HepG2 (cell line): ENCODE data around the gene GNPAT. TPM values are rescaled to one million over a fixed set of nuclear protein-coding genes. Genes with fewer than 3 reads are reported as not detected.

ENCODE experiments used
- MIER3 ChIP-seq: IDR thresholded peaks from 2 replicates; pipeline ENCODE4 v1.6.1; 2016; ENCODE audit warnings: missing compliant biosample characterization, borderline replicate concordance
- NFIB ChIP-seq: sonication (generic); formaldehyde crosslinking; IDR thresholded peaks from 2 replicates; pipeline ENCODE4 v1.9.0; 2021; ENCODE audit warnings: missing genetic modification reagents, mild to moderate bottlenecking, borderline replicate concordance
- RXRA ChIP-seq: sonication (generic); formaldehyde crosslinking; IDR thresholded peaks from 2 replicates; pipeline ENCODE4 v1.5.1; 2020; ENCODE audit warnings: missing genetic modification reagents
- XRCC5 ChIP-seq: fragments of 200-400 bp; formaldehyde crosslinking; optimal IDR thresholded peaks from 2 replicates; pipeline ENCODE3; 2017; ENCODE audit warnings: mild to moderate bottlenecking, low read length
- ZNF703 ChIP-seq: sonication (generic); formaldehyde crosslinking; IDR thresholded peaks from 2 replicates; pipeline ENCODE4 v1.5.1; 2020; ENCODE audit warnings: missing genetic modification reagents, mild to moderate bottlenecking, moderate library complexity, borderline replicate concordance
- ZNF782 ChIP-seq: sonication (generic); formaldehyde crosslinking; IDR thresholded peaks from 2 replicates; pipeline ENCODE4 v1.4.0; 2020; ENCODE audit warnings: missing genetic modification reagents, mild to moderate bottlenecking, borderline replicate concordance
- ZNF891 ChIP-seq: sonication (generic); formaldehyde crosslinking; IDR thresholded peaks from 2 replicates; pipeline ENCODE4 v1.5.0; 2020; ENCODE audit warnings: mild to moderate bottlenecking, missing genetic modification reagents
- ZSCAN12 ChIP-seq: sonication (generic); formaldehyde crosslinking; IDR thresholded peaks from 2 replicates; pipeline ENCODE4 v1.9.0; 2021; ENCODE audit warnings: mild to moderate bottlenecking, missing genetic modification reagents
- polyA plus RNA-seq, 8 experiments: library from polyadenylated mRNA; depleted of rRNA in 3 of 8; stranded (reverse) in 7 of 8; unstranded in 1 of 8; fragments of >200 nt; fragmentation: Illumina TruSeq in 4 of 8; extraction: Trizol in 4 of 8; gene quantifications; 2 replicates each; pipeline versions ENCODE4 v1.2.1 to v1.2.3, GENCODE V29; 2011 to 2016; ENCODE audit warnings: low read depth in 4 of 8, missing spikeins in 1 of 8, mixed read lengths in 1 of 8; ENCODE audit not compliant: insufficient read depth in 1 of 8
- total RNA-seq, 5 experiments: library from RNA; depleted of rRNA; stranded (reverse); fragments of >200 nt; fragmentation: Illumina TruSeq; extraction: Trizol; gene quantifications; 2 replicates each; pipeline ENCODE4 v1.2.3, GENCODE V29; 2016; ENCODE audit warnings: low read depth in 1 of 5
- TF ChIP-seq, protein P1 (sequence below): sonication (generic); formaldehyde crosslinking; IDR thresholded peaks from 2 replicates; pipeline ENCODE4 v1.4.0; 2020; ENCODE audit warnings: missing genetic modification reagents, low read depth, mild to moderate bottlenecking, borderline replicate concordance
- TF ChIP-seq, protein P2 (sequence below): IDR thresholded peaks from 2 replicates; pipeline ENCODE4 v1.6.1; 2016; ENCODE audit warnings: low read depth, missing genetic modification reagents, missing compliant biosample characterization
- TF ChIP-seq, protein P3 (sequence below): sonication (generic); formaldehyde crosslinking; IDR thresholded peaks from 2 replicates; pipeline ENCODE4 v1.4.0; 2020; ENCODE audit warnings: low read depth, mild to moderate bottlenecking, missing genetic modification reagents
- TF ChIP-seq, protein P4 (sequence below): IDR thresholded peaks from 2 replicates; pipeline ENCODE4 v1.6.1; 2016
- TF ChIP-seq, protein P5 (sequence below): IDR thresholded peaks from 2 replicates; pipeline ENCODE4 v1.6.1; 2016; ENCODE audit warnings: low read depth, control low read depth
- TF ChIP-seq, protein P6 (sequence below): sonication (generic); formaldehyde crosslinking; IDR thresholded peaks from 2 replicates; pipeline ENCODE4 v1.5.0; 2020; ENCODE audit warnings: mild to moderate bottlenecking, missing genetic modification reagents, borderline replicate concordance

The GNPAT gene
- total and polyA plus RNA-seq, 2 of the 13 experiments (the other 11 are each of a cell fraction or from before 2014, with no cell fraction given) = 58.3 to 114 TPM

DNA sequence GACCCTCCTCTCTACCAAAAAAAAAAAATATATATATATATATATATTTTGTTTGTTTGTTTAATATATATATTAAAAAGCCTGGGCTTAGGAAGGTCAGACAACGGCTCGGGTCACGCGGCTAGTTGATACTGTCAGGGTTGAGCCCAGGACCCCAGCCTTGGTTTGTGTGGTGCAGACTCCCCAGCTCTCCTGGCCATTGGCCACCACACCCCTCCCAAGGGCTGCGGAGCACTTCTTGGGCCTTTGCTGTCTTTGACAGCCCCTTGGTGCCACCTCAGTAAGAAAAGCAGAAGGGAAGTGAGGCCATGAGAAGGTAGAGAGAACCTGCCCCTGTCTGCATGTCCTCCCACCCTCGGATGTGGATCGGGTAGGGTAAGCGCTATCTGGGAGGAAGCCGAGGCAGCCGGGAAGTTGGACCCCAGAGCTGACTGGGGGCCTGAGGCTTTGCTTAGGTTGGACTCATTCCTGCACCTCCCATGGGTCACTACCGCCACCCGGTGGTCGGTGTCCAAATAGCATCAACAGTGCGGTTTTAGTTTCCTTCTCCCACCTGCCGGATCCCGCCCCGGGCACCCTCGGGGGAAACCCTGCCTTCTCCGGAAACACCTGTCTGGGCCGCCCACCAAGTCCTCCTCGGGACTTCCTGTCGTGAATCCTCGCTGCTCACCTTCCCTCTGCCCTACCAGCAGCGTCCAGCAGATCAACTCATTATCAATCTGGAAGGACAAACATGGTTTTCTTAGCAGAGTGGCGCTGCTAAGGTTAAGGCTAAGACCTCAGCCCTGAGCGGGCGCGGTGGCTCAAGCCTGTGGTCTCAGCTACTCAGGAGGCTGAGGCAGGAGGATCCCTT, 29.8 kb upstream of the GNPAT start (continued):
- TF ChIP-seq, protein P1, sequence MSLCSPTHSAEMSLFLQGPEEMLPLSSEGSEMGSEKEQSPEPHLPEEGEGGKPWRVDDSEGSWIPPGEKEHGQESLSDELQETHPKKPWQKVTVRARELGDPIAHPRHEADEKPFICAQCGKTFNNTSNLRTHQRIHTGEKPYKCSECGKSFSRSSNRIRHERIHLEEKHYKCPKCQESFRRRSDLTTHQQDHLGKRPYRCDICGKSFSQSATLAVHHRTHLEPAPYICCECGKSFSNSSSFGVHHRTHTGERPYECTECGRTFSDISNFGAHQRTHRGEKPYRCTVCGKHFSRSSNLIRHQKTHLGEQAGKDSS = no peak; the same call in 1 of the 2 replicates
- no peak for TF ChIP-seq ZNF782
- TF ChIP-seq, protein P2, sequence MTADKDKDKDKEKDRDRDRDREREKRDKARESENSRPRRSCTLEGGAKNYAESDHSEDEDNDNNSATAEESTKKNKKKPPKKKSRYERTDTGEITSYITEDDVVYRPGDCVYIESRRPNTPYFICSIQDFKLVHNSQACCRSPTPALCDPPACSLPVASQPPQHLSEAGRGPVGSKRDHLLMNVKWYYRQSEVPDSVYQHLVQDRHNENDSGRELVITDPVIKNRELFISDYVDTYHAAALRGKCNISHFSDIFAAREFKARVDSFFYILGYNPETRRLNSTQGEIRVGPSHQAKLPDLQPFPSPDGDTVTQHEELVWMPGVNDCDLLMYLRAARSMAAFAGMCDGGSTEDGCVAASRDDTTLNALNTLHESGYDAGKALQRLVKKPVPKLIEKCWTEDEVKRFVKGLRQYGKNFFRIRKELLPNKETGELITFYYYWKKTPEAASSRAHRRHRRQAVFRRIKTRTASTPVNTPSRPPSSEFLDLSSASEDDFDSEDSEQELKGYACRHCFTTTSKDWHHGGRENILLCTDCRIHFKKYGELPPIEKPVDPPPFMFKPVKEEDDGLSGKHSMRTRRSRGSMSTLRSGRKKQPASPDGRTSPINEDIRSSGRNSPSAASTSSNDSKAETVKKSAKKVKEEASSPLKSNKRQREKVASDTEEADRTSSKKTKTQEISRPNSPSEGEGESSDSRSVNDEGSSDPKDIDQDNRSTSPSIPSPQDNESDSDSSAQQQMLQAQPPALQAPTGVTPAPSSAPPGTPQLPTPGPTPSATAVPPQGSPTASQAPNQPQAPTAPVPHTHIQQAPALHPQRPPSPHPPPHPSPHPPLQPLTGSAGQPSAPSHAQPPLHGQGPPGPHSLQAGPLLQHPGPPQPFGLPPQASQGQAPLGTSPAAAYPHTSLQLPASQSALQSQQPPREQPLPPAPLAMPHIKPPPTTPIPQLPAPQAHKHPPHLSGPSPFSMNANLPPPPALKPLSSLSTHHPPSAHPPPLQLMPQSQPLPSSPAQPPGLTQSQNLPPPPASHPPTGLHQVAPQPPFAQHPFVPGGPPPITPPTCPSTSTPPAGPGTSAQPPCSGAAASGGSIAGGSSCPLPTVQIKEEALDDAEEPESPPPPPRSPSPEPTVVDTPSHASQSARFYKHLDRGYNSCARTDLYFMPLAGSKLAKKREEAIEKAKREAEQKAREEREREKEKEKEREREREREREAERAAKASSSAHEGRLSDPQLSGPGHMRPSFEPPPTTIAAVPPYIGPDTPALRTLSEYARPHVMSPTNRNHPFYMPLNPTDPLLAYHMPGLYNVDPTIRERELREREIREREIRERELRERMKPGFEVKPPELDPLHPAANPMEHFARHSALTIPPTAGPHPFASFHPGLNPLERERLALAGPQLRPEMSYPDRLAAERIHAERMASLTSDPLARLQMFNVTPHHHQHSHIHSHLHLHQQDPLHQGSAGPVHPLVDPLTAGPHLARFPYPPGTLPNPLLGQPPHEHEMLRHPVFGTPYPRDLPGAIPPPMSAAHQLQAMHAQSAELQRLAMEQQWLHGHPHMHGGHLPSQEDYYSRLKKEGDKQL = no peak
- TF ChIP-seq, protein P3, sequence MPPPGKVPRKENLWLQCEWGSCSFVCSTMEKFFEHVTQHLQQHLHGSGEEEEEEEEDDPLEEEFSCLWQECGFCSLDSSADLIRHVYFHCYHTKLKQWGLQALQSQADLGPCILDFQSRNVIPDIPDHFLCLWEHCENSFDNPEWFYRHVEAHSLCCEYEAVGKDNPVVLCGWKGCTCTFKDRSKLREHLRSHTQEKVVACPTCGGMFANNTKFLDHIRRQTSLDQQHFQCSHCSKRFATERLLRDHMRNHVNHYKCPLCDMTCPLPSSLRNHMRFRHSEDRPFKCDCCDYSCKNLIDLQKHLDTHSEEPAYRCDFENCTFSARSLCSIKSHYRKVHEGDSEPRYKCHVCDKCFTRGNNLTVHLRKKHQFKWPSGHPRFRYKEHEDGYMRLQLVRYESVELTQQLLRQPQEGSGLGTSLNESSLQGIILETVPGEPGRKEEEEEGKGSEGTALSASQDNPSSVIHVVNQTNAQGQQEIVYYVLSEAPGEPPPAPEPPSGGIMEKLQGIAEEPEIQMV (CRISPR knock-in tag) = no peak
- TF ChIP-seq NFIB = no peak
- TF ChIP-seq RXRA (CRISPR knock-in tag) = peak; percentile 62; the same call in 1 of the 2 replicates
- TF ChIP-seq, protein P4, sequence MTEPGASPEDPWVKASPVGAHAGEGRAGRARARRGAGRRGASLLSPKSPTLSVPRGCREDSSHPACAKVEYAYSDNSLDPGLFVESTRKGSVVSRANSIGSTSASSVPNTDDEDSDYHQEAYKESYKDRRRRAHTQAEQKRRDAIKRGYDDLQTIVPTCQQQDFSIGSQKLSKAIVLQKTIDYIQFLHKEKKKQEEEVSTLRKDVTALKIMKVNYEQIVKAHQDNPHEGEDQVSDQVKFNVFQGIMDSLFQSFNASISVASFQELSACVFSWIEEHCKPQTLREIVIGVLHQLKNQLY (CRISPR knock-in tag) = no peak
- TF ChIP-seq MIER3 (CRISPR knock-in tag) = peak; percentile 60; the same call in 1 of the 2 replicates
- TF ChIP-seq, protein P5, sequence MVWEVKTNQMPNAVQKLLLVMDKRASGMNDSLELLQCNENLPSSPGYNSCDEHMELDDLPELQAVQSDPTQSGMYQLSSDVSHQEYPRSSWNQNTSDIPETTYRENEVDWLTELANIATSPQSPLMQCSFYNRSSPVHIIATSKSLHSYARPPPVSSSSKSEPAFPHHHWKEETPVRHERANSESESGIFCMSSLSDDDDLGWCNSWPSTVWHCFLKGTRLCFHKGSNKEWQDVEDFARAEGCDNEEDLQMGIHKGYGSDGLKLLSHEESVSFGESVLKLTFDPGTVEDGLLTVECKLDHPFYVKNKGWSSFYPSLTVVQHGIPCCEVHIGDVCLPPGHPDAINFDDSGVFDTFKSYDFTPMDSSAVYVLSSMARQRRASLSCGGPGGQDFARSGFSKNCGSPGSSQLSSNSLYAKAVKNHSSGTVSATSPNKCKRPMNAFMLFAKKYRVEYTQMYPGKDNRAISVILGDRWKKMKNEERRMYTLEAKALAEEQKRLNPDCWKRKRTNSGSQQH (CRISPR knock-in tag) = no peak
- peak; percentile 74; the same call in 1 of the 2 replicates for TF ChIP-seq ZNF891
- TF ChIP-seq XRCC5 = no peak
- TF ChIP-seq, protein P6, sequence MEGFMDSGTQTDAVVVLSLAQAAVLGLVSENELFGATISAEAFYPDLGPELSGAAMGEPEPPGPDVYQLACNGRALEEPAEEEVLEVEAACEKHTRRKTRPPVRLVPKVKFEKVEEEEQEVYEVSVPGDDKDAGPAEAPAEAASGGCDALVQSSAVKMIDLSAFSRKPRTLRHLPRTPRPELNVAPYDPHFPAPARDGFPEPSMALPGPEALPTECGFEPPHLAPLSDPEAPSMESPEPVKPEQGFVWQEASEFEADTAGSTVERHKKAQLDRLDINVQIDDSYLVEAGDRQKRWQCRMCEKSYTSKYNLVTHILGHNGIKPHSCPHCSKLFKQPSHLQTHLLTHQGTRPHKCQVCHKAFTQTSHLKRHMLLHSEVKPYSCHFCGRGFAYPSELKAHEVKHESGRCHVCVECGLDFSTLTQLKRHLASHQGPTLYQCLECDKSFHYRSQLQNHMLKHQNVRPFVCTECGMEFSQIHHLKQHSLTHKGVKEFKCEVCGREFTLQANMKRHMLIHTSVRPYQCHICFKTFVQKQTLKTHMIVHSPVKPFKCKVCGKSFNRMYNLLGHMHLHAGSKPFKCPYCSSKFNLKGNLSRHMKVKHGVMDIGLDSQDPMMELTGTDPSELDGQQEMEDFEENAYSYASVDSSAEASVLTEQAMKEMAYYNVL (CRISPR knock-in tag) = no peak
- TF ChIP-seq ZSCAN12 = no peak
- TF ChIP-seq ZNF703 (CRISPR knock-in tag) = no peak
